Caco-2 (cell line): ENCODE measurements around the gene CSAD. TPM values are rescaled to one million over a fixed set of nuclear protein-coding genes. Genes with fewer than 3 reads are reported as not detected.

ENCODE experiments used
- BruUV-seq: library from RNA; stranded (reverse); fragments of 400-500 nt; replicated peaks from 2 replicates; lab custom pipeline; 2021; lab: Mats Ljungman, UMichigan
- CTCF ChIA-PET: fragments of 300-600 bp; sonication (Branson Sonifier 250); formaldehyde crosslinking; loops from one replicate; lab custom pipeline; 2022; ENCODE audit warnings: antibody characterized with exemption; lab: Charles Lee
- POLR2A ChIA-PET: fragments of 300-600 bp; sonication (Branson Sonifier 250); formaldehyde crosslinking; loops from one replicate; lab custom pipeline; 2022; ENCODE audit warnings: antibody characterized with exemption; lab: Charles Lee
- DNase-seq, 2 experiments: peaks; one replicate each; pipeline versions ENCODE4 v3.0.0 to v3.0.0-alpha.2; 2020 to 2022
- H3K27me3 ChIP-seq: replicated peaks from 2 replicates; pipeline ENCODE4 v1.6.0; 2011; ENCODE audit warnings: low read length; ENCODE audit not compliant: control insufficient read depth, insufficient read depth
- H3K36me3 ChIP-seq: 2 replicates; pipeline ENCODE4 v1.5.1; 2011; ENCODE audit warnings: low read length; ENCODE audit not compliant: control insufficient read depth, insufficient read depth
- H3K4me1 ChIP-seq: fragments of 250-450 bp; sonication (Bioruptor Pico); 2 replicates; pipeline ENCODE4 v1.5.1; 2020; ENCODE audit warnings: mild to moderate bottlenecking
- H3K4me3 ChIP-seq: 2 replicates; pipeline ENCODE4 v1.5.1; 2011; ENCODE audit warnings: low read depth, mild to moderate bottlenecking, control low read depth, low read length
- H3K9me3 ChIP-seq: fragments of 250-450 bp; sonication (Bioruptor Pico); 2 replicates; pipeline ENCODE4 v1.5.1; 2020; ENCODE audit warnings: mild to moderate bottlenecking, moderate library complexity
- H3K27ac Mint-ChIP-seq: one replicate; pipeline ENCODE4 v1.8.0; 2022; ENCODE audit warnings: mixed read lengths; ENCODE audit not compliant: unreplicated experiment
- H3K27me3 Mint-ChIP-seq: one replicate; pipeline ENCODE4 v1.8.0; 2022; ENCODE audit warnings: mixed read lengths; ENCODE audit not compliant: insufficient read depth, unreplicated experiment
- H3K36me3 Mint-ChIP-seq: one replicate; pipeline ENCODE4 v1.8.0; 2022; ENCODE audit warnings: mild to moderate bottlenecking, mixed read lengths; ENCODE audit not compliant: insufficient read depth, unreplicated experiment
- H3K4me1 Mint-ChIP-seq: one replicate; pipeline ENCODE4 v1.8.0; 2022; ENCODE audit warnings: low read depth, mixed read lengths; ENCODE audit not compliant: unreplicated experiment
- H3K4me3 Mint-ChIP-seq: one replicate; pipeline ENCODE4 v1.8.0; 2022; ENCODE audit warnings: mild to moderate bottlenecking, moderate library complexity, mixed read lengths; ENCODE audit not compliant: unreplicated experiment
- H3K9me3 Mint-ChIP-seq: one replicate; pipeline ENCODE4 v1.8.0; 2022; ENCODE audit warnings: mixed read lengths; ENCODE audit not compliant: unreplicated experiment
- CTCF ChIP-seq, 2 experiments: fragments of 200-600 bp in 1 of 2; IDR thresholded peaks; 1 replicate in 1 of 2; 2 replicates in 1 of 2; pipeline versions ENCODE4 v1.5.1 to v1.8.0; 2011 to 2022; ENCODE audit warnings: antibody characterized with exemption in 1 of 2, control low read depth in 1 of 2, inconsistent platforms in 1 of 2, low read depth in 1 of 2, low read length in 1 of 2, mild to moderate bottlenecking in 1 of 2, moderate library complexity in 1 of 2; ENCODE audit not compliant: insufficient read depth in 1 of 2, severe bottlenecking in 1 of 2, unreplicated experiment in 1 of 2
- intact Hi-C: fragments of 100-400 bp; cut with micrococcal nuclease; formaldehyde crosslinking; loops from one replicate; pipeline ENCODE4 v1.10.0; 2022; ENCODE audit not compliant: unreplicated experiment
- total RNA-seq: library from RNA; stranded (reverse); gene quantifications from 2 replicates; pipeline ENCODE4 v1.2.3, GENCODE V29; 2022

Gene CSAD
- total RNA-seq, 1 experiment from 2014 or later, result 20.1 TPM

GRCh38 chr12:53218551-53219291 lies 38.0 kb upstream of the CSAD start:
- no peak for DNase-seq
- Mint-ChIP-seq H3K4me3 (peak overlapping the region; percentile 97), H3K27ac (no peak overlapping the region), H3K4me1 (peaks cover 35% of the 10 kb centered on the region), H3K36me3 (peaks cover 10% of the 10 kb centered on the region), H3K9me3 (no peaks in the 10 kb centered on the region), H3K27me3 (no peaks in the 10 kb centered on the region)
- intact Hi-C loops, result no loop called here
- ChIA-PET POLR2A (interaction anchor here (0.6 kb wide), 1 partner anchor 64 kb away, joined by 3 read pairs; no protein-coding TSS in a partner anchor), CTCF (interaction anchor here (0.7 to 0.8 kb wide), 2 partner anchors 33 to 162 kb away, joined by 3 read pairs; a partner anchor contains a TSS)
- Histone ChIP-seq H3K4me1 (peaks cover 20% of the 10 kb centered on the region), H3K9me3 (no peaks in the 10 kb centered on the region), H3K36me3 (no peaks in the 10 kb centered on the region), H3K4me3 (no peak overlapping the region), H3K27me3 (no peaks in the 10 kb centered on the region)
- no TSS peak for BruUV-seq
- no peak for TF ChIP-seq CTCF (IDR thresholded peaks at IDR 0.05; ENCODE audit: insufficient read depth in 1 of 2, low read depth in 1 of 2, low read length in 1 of 2, severe bottlenecking in 1 of 2, unreplicated experiment in 1 of 2)

GRCh38 chr12:53217931-53218307 lies 37.2 kb upstream of the CSAD start:
- no peaks in the 10 kb centered on the region for H3K36me3 ChIP-seq
- TF ChIP-seq CTCF (IDR thresholded peaks at IDR 0.05; ENCODE audit: insufficient read depth in 1 of 2, low read depth in 1 of 2, low read length in 1 of 2, severe bottlenecking in 1 of 2, unreplicated experiment in 1 of 2), result no peak
- ChIA-PET CTCF (interaction anchor here (0.7 to 0.8 kb wide), 3 partner anchors 34 to 163 kb away, joined by 3 read pairs; a partner anchor contains a TSS), POLR2A (interaction anchor here (0.6 kb wide), 2 partner anchors 37 to 65 kb away, joined by 3 to 7 read pairs; partner anchors contain the start of genes CSAD and ZNF740)
- Mint-ChIP-seq H3K4me3 (no peak overlapping the region), H3K27me3 (no peaks in the 10 kb centered on the region), H3K9me3 (no peaks in the 10 kb centered on the region), H3K36me3 (peaks cover 10% of the 10 kb centered on the region), H3K4me1 (peaks cover 34% of the 10 kb centered on the region), H3K27ac (no peak overlapping the region)
- BruUV-seq, result no TSS peak
- no peak for DNase-seq
- intact Hi-C loops, result no loop called here
- H3K4me3 ChIP-seq, result no peak overlapping the region
- H3K4me1 ChIP-seq, result peaks cover 20% of the 10 kb centered on the region
- H3K9me3 ChIP-seq, result no peaks in the 10 kb centered on the region
- H3K27me3 ChIP-seq, result no peaks in the 10 kb centered on the region

- DNase-seq, result no peak
Observed at GRCh38 chr12:53217051-53217930, 36.6 kb upstream of the CSAD start.

More at GRCh38 chr12:53217051-53217930, 36.6 kb upstream of the CSAD start:
- H3K36me3 ChIP-seq, result no peaks in the 10 kb centered on the region
- H3K4me3 ChIP-seq, result no peak overlapping the region
- Mint-ChIP-seq H3K27ac (no peak overlapping the region), H3K4me3 (no peak overlapping the region), H3K36me3 (peaks cover 10% of the 10 kb centered on the region), H3K9me3 (no peaks in the 10 kb centered on the region), H3K4me1 (peaks cover 29% of the 10 kb centered on the region), H3K27me3 (no peaks in the 10 kb centered on the region)
- POLR2A ChIA-PET, result interaction anchor here (0.6 kb wide), 1 partner anchor 37 kb away, joined by 7 read pairs; the partner anchor contains the start of genes CSAD and ZNF740
- intact Hi-C loops, result no loop called here
- no peaks in the 10 kb centered on the region for H3K9me3 ChIP-seq
- CTCF ChIA-PET, result interaction anchor here (0.7 to 2.9 kb wide), 3 partner anchors 35 to 128 kb away, joined by 3 to 6 read pairs (median 6); a partner anchor contains a TSS
- no peaks in the 10 kb centered on the region for H3K27me3 ChIP-seq
- BruUV-seq, result no TSS peak
- H3K4me1 ChIP-seq, result peaks cover 19% of the 10 kb centered on the region
- TF ChIP-seq CTCF (IDR thresholded peaks at IDR 0.05; ENCODE audit: insufficient read depth in 1 of 2, low read depth in 1 of 2, low read length in 1 of 2, severe bottlenecking in 1 of 2, unreplicated experiment in 1 of 2), result no peak
